ENCODE measurements around the gene STAC3. TPM values are rescaled to one million over a fixed set of nuclear protein-coding genes. Genes with fewer than 3 reads are reported as not detected.

The STAC3 gene
- total and polyA plus RNA-seq, 2 experiments from 2014 or later: 0.48 to 3.0 TPM

DNA sequence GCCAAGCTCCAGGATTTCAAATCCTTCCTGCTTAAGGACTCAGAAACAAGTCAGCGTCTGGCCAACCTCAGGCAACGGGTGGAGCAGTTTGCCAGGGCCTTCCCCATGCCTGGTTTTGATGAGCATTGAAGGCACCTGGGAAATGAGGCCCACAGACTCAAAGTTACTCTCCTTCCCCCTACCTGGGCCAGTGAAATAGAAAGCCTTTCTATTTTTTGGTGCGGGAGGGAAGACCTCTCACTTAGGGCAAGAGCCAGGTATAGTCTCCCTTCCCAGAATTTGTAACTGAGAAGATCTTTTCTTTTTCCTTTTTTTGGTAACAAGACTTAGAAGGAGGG, 16.8 kb downstream of the STAC3 start (continued):
- TF ChIP-seq, protein P1, sequence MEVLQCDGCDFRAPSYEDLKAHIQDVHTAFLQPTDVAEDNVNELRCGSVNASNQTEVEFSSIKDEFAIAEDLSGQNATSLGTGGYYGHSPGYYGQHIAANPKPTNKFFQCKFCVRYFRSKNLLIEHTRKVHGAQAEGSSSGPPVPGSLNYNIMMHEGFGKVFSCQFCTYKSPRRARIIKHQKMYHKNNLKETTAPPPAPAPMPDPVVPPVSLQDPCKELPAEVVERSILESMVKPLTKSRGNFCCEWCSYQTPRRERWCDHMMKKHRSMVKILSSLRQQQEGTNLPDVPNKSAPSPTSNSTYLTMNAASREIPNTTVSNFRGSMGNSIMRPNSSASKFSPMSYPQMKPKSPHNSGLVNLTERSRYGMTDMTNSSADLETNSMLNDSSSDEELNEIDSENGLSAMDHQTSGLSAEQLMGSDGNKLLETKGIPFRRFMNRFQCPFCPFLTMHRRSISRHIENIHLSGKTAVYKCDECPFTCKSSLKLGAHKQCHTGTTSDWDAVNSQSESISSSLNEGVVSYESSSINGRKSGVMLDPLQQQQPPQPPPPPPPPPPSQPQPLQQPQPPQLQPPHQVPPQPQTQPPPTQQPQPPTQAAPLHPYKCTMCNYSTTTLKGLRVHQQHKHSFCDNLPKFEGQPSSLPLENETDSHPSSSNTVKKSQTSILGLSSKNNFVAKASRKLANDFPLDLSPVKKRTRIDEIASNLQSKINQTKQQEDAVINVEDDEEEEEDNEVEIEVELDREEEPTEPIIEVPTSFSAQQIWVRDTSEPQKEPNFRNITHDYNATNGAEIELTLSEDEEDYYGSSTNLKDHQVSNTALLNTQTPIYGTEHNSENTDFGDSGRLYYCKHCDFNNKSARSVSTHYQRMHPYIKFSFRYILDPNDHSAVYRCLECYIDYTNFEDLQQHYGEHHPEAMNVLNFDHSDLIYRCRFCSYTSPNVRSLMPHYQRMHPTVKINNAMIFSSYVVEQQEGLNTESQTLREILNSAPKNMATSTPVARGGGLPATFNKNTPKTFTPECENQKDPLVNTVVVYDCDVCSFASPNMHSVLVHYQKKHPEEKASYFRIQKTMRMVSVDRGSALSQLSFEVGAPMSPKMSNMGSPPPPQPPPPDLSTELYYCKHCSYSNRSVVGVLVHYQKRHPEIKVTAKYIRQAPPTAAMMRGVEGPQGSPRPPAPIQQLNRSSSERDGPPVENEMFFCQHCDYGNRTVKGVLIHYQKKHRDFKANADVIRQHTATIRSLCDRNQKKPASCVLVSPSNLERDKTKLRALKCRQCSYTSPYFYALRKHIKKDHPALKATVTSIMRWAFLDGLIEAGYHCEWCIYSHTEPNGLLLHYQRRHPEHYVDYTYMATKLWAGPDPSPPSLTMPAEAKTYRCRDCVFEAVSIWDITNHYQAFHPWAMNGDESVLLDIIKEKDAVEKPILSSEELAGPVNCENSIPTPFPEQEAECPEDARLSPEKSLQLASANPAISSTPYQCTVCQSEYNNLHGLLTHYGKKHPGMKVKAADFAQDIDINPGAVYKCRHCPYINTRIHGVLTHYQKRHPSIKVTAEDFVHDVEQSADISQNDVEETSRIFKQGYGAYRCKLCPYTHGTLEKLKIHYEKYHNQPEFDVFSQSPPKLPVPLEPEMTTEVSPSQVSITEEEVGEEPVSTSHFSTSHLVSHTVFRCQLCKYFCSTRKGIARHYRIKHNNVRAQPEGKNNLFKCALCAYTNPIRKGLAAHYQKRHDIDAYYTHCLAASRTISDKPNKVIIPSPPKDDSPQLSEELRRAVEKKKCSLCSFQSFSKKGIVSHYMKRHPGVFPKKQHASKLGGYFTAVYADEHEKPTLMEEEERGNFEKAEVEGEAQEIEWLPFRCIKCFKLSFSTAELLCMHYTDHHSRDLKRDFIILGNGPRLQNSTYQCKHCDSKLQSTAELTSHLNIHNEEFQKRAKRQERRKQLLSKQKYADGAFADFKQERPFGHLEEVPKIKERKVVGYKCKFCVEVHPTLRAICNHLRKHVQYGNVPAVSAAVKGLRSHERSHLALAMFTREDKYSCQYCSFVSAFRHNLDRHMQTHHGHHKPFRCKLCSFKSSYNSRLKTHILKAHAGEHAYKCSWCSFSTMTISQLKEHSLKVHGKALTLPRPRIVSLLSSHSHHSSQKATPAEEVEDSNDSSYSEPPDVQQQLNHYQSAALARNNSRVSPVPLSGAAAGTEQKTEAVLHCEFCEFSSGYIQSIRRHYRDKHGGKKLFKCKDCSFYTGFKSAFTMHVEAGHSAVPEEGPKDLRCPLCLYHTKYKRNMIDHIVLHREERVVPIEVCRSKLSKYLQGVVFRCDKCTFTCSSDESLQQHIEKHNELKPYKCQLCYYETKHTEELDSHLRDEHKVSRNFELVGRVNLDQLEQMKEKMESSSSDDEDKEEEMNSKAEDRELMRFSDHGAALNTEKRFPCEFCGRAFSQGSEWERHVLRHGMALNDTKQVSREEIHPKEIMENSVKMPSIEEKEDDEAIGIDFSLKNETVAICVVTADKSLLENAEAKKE (CRISPR knock-in tag; IDR thresholded peaks at IDR 0.05): no peak
- TF ChIP-seq POLR2AphosphoS5 (IDR thresholded peaks at IDR 0.05; ENCODE audit: low read depth): no peak
- TF ChIP-seq, protein P2, sequence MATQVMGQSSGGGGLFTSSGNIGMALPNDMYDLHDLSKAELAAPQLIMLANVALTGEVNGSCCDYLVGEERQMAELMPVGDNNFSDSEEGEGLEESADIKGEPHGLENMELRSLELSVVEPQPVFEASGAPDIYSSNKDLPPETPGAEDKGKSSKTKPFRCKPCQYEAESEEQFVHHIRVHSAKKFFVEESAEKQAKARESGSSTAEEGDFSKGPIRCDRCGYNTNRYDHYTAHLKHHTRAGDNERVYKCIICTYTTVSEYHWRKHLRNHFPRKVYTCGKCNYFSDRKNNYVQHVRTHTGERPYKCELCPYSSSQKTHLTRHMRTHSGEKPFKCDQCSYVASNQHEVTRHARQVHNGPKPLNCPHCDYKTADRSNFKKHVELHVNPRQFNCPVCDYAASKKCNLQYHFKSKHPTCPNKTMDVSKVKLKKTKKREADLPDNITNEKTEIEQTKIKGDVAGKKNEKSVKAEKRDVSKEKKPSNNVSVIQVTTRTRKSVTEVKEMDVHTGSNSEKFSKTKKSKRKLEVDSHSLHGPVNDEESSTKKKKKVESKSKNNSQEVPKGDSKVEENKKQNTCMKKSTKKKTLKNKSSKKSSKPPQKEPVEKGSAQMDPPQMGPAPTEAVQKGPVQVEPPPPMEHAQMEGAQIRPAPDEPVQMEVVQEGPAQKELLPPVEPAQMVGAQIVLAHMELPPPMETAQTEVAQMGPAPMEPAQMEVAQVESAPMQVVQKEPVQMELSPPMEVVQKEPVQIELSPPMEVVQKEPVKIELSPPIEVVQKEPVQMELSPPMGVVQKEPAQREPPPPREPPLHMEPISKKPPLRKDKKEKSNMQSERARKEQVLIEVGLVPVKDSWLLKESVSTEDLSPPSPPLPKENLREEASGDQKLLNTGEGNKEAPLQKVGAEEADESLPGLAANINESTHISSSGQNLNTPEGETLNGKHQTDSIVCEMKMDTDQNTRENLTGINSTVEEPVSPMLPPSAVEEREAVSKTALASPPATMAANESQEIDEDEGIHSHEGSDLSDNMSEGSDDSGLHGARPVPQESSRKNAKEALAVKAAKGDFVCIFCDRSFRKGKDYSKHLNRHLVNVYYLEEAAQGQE (IDR thresholded peaks at IDR 0.05; ENCODE audit: unreplicated experiment): no peak
- no peak for TF ChIP-seq JUNB (IDR thresholded peaks at IDR 0.05; ENCODE audit: unreplicated experiment)
- TF ChIP-seq, protein P3, sequence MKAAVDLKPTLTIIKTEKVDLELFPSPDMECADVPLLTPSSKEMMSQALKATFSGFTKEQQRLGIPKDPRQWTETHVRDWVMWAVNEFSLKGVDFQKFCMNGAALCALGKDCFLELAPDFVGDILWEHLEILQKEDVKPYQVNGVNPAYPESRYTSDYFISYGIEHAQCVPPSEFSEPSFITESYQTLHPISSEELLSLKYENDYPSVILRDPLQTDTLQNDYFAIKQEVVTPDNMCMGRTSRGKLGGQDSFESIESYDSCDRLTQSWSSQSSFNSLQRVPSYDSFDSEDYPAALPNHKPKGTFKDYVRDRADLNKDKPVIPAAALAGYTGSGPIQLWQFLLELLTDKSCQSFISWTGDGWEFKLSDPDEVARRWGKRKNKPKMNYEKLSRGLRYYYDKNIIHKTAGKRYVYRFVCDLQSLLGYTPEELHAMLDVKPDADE (IDR thresholded peaks at IDR 0.05): no peak

All from GM23338 (cell line).